Measurements from ENCODE around the gene CDA.
"Not testable (repeated sequence)": the region's sequence is repeated elsewhere in the genome, so short reads cannot be mapped to it uniquely, and the experiment has no call there.

The CDA gene

DNA sequence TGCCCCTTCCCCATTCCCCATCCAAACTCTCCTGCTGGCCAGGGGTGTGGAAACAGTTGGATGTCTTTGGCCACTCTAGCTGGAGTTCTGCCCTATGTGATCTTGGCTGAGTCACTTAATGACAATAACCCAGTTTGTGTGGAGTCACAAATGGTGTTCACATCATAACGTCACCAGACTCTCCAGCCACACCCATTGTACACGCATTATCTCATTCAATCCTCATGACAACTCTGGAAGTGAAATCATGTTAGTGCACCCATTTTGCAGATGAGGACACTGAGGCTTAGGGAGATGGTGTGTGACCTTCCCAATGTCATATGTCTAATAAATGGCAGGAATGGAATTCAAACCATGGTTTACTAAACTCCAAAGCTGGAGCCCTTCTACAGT, 1.2 kb upstream of the CDA start:
- no peak for DNase-seq

DNA sequence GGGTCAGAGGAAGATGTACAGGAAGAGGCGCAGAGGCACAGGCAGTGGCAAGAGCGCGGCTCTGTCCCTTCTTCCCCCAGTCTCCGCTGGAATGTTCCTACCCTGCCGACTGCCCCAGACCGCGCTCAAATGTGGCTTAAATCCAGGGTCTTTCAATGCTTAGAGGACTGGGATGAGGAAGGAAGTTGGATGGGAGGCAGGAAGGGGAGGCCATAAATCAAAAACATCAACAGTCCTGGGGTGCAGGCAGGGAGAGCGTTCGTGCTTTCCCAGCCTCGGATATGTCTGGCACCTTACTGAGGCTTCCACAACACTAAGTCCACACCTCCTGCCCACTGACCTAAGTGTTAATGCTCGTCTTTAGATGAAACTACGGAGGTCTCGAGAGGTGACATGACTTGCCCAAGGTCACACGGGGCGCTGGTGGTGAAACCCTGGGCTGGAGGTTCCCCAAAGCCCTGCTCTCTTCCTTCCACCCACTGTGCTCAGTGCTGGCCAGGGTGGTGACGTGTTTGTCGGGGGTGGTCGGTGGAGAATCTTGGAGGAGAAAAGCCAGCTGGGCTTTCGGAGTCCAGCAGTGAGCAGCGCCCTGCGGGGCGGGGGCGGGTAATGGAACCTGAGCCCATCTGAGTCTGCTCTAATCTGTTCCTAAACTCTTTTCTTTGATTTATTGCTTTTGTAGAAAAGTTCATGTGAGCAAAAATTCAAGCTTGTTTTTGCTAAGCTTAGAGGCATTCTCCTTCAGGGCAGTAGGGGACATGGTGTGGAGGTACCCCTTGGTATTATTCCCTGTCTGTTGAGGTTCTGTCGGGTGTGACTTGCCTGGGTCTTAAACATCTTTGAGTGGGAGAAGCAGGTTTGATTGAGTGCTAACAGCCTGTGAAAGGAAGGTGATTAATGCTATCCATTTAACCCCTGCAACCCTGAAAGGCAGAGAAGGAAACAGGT, 708 bp downstream of the CDA start:
- DNase-seq: no peak

DNA sequence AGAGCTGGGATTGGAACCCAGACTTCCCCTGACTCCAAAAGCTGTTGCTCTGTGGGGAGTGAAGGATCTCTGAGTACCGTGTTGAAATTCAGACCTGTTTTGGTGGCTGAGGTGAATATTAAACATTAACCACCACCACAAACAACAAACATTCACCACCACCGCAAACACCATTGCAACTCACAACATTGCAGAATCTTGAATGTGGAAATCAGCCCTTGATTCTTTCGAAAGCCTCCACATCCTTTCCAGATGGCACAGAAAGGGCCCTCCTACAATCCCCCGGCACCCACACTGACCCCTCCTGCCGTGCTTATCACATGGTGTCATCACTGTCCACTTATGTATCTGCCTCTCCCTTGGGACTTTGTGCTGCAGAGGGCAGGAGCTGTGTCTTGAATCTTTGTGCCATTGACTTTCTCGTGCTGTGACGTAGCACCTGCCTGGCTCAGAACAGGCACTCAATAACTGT, 1.4 kb downstream of the CDA start:
- DNase-seq: no peak

DNA sequence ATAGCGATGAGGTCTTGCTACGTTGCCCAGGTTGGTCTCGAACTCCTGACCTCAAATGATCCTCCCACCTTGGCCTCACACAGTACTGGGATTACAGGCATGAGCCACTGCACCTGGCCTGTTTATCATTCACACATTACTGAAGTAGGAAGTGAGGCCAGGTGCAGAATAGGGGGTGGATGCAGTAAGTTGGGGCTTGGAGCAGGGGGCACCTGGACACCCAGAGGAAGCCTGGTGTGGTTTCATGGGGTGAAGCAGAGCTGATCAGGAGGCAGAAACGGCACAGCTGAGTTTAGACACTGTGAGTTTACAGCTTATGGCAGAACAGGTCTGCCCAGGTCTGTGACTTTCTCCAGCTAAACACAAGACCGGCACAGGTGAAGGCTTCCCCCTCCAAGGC, 4.9 kb downstream of the CDA start:
- DNase-seq: no peak

DNA sequence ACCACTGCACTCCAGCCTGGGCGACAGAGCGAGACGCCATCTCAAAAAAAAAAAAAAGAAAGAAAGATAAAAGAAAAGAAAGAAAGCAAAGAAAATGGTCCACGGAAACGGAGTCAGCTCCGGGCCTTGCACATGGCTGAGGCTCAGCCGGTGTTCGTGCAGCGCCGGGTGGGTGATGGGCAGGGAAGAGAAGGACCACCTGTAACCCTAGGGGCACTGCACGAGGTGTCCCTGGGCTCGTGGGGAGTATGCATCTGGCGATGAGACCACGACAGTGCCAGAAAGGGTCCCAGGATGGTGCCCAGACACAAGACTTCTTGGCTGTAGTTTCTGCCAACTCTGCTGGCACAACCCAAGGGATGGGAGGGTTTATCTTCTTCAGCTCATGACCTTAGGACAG, 5.8 kb downstream of the CDA start:
- DNase-seq: no peak

DNA sequence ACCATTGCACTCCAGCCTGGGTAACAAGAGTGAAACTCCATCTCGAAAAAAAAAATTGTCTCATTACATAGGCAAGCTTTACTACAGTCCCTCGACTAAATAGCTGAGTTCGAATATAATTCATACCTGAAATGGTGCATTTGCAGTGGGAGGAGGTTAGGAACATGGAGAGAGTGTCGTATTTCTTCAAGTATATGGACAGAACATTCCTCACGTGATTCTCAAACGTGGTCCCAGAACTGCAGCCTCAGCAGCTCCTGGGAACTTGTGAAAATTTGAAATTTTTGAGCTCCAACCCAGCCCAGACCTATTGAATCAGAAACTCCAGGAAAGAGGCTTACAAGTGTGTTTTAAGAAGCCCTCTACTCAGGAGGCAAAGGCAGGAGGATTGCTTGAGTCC, 7.2 kb downstream of the CDA start:
- no peak for DNase-seq

DNA sequence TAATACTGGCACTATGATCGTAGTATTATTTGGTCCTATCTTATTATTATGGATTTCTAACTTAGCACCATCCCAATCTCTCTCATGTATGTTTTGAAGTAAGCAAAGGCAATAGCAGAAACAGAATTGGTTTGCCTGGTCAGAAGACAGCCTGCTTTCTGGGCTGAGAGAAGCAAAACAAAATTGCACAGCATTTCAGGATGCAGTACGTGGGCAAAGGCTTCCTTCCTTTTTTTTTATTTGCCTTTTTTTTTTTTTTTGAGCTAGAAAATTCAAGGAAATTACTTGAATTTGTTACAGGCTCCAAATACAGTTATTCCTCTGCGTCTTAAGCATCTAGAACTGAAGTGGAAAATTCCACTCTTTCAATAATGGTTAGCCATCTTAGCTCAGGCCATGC, 8.8 kb downstream of the CDA start:
- no peak for DNase-seq

DNA sequence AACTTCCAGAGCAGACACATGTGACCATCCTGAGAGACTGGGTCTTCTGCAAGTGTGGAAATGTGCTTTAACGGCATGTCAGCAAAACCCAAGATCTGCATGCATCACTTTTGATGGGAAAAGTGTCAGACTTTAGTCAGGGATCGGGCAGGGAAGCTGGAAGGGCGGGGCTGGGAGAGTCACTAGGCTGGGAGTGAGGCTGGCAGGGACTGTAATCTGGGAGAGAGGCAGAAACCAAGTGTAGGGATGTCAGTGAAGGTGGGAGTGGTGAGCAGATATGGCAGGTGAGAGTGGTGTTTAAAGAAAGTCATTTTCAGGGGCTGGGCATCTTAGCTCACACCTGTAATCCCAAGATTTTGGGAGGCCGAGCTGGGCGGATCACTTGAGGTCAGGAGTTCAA, 11.3 kb downstream of the CDA start:
- DNase-seq: no peak

DNA sequence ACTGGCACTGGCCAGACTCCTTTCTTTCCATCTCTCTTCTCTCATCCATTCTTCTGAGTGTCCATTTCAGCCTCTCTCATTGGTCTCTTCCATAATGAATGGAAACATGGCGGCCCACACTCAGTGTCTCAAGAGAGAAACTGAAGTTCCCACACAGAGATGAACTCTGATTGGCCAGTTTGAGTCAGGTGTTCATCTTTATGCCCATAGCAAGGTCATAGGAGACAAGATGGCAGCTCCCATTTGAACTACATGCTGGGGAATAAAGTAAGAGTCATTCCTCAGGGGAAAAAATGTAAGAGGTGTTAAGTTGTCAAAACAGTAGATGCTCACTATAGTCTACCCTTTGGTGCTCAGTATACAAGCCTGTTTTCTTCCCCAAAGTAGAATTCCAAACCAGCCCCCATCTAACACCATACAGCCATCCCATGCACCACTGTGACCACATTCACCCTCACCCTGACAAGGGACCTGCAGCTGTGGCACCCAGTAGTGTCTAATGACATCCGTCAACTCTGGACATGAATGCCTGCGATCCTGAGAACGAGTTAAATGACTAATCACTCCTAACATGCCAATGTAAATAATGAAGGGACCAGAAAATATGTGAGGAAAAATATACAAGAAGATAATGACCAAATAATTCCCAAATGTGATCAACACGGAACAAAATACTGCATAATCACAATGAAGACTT, 12.4 kb downstream of the CDA start:
- no peak for DNase-seq

DNA sequence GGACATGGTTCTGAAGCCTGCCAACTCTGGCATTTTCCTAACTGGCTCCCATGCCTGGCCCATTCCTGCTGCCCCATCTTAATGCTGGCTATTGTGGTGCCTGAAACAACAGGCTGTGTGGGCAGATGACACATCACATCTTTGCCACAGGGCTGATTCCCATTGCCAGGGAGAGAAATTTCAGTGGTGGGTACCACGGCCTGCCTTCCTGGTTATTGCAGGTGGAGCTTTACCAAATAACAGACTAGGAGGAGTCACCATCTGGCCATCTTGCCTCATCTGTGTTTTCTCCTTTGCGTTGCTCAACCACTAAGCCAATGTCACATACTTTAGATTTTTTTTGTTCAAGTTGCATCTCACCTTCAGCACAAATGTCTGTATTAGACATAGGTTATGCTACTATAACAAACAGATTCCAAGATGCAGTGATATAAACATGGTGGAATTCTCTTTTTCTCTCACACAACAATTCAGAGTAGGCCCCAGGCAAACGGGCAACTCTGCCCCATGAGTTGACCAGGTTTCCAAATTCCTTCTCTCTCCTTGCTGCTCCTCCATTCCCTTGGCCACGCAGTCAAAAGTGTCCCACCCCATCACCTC, 14.1 kb downstream of the CDA start:
- no peak for DNase-seq

DNA sequence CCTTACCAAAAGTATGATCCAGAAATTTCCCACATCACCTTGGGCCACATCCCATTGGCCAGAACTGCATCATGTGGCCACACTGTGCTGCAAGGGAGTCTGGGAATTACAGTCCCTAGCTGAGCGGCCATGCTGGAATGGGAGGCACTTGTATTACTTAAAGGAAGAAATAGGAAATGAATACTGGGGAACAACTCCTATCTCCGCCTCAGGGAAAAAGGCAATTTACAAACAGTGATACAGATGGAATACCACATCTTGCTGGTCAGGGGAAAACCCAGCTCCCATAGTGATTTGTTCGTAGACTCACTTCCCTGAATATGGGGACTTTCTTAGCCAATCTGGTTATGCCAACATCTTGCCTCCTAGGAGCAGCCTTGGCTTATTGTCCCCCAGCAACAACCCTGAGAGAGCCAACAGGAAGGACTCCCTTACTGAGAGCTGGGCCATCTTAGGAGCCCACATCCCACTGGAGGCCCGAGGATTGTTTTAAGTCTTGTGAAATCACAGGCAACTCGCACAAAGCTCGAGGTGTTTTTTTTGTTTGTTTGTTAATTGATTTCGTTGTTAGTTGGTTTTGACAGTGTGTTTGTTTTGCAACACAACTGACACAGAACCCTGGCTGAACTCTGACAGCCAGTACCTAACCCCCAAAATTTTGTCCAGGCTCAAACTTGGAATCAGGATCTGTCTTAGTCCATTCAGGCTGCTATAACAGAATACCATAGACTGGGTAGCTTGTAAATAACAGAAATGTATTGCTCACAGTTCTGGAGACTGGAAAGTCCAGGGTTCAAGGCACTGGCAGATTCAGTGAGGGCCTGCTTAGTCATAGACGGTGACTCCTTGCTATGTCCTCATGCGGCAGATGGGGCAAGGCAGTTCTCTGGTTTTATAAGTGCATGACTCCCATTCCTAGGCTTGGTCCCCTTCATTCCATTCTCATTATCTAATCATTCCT, 14.9 kb downstream of the CDA start:
- no peak for DNase-seq

DNA sequence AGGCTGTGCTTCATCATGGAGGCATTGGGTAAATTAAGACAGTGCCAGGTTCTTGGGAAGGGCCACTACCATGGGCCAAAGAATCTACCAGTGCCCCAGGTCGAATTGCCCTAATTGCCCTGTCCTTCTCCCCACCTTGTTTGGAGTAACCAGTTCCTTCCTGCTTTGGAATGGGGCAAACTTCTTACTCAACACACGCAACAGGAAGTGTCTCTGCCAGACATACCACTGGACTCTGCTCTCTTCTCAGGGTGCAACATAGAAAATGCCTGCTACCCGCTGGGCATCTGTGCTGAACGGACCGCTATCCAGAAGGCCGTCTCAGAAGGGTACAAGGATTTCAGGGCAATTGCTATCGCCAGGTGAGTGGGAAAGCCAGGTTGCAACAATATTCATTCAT, 15.8 kb downstream of the CDA start:
- no peak for DNase-seq

DNA sequence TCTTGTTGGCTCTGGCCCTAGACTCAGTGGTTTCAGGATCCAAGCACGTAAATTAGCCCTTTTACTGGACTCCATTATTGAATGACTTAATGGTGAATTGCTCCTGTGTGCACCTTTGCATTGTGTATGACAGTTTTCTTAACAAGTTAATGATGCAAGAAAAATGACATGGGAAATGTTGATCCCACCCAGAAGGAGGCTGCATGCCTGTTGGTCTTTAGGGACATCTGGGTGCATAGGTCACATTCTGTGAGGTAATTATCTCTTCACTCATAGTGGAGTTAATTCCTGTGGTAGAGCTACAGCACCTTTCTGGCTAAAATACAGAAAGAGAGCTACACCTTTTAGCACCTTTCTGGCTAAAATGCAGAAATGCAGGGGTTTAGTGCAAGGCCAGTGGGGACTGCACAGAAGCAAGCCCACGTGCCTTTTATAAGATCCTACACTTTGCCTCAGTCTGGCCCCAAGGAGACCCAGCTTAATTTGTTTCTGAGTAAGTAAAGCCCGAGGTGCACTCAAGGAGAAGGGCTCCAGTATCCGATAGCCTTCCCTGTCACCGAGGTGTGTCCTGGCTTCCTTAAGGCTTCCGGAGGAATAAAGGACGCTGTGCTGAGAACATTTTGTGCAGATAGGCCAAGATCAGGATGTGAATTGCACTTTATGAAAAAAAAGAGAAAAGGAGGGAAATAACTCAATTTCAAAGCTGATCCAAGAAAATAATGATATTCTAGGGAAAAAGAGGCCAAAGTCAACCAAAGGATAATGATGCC, 18.1 kb downstream of the CDA start:
- not testable (repeated sequence) for DNase-seq

DNA sequence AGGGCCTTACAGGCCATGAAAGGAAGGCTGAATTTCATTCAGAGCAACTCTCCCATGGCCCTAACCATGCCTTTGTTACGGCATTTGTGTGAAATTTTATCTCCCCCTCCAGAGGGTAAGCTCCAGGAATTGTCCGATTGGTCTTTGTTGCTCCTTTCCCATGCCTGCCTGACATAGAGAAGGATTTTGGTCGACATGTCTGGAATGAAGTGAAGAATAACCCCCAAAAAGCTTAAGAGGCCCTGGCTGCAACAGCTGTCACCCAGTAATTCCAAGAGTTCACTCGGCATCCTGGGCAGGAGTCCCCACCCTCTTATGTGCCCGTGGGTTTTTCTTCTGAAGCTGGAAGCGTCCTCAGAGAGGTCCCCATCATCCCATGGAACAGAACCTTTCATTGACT, 20.6 kb downstream of the CDA start:
- DNase-seq: no peak

DNA sequence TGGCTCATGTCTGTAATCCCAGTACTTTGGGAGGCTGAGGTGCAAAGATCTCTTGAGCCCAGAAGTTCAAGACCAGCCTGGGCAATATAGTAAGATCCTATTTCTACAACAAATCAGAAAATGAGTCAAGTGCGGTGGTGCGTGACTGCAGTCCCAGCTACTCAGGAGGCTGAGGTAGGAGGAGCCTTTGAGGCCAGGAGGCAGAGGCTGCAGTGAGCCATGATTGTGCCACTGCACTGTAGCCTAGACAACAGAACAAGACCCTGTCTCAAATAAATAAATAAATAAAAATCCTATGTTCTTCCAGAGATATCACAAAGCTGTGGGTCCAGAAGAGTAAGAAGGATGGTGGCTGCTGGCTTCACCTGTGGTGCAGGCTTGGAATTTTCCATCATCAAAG, 22.1 kb downstream of the CDA start:
- DNase-seq: no peak

DNA sequence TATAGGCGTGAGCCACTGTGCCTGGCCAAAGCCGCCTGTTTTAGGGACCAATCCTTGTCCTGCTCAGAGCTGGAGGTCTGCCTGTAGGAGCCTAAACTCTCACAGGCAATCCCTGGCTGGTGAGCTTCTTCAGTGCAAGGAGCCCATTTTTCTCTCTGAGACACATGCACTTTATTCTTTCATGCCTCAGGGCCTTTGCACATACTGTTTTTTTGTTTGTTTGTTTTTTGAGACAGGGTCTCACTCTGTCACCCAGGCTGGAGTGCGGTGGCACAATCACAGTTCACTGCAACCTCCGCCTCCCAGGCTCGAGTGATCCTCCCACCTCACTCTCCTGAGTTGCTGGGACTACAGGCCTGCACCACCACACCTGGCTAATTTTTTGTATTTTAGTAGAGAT, 22.8 kb downstream of the CDA start:
- DNase-seq: no peak

DNA sequence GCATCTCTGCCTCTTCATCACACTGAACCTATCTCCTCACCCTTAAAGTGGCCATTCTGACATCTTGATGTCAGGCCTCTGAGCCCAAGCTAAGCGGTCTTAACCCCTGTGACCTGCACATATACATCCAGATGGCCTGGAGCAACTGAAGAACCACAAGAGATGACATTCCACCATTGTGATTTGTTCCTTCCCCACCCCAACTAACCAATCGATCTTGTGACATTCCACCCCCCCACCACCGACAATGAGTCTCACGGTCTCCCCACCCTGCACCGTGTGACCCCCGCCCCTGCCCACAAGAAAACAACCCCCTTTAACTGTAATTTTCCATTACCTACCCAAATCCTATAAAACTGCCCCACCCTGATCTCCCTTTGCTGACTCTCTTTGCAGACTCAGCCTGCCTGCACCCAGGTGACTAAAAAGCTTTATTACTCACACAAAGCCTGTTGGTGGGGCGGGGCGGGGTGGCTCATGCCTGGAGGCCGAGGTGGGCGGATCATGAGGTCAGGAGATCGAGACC, 23.4 kb downstream of the CDA start:
- DNase-seq: no peak

DNA sequence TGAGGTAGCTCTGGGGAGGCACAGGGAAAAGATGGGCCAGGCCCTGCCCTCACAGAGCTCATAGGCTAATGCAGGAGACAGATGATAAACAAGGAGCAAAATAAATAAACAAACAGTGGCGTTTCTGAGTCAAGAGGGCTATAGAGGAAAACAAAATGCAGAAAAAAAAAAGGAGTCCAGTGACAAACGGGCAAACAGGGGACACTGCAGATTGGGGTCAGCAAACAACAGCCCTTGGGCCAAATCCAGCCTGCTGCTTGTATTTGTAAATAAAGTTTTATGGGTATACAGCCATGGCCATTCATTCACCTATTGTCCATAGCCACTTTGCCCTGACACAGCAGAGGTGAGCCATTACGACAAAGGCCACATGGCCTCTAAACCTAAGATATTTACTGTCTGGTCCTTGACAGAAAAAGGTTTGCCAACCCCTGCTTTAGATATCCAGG, 25.3 kb downstream of the CDA start:
- DNase-seq: no peak

DNA sequence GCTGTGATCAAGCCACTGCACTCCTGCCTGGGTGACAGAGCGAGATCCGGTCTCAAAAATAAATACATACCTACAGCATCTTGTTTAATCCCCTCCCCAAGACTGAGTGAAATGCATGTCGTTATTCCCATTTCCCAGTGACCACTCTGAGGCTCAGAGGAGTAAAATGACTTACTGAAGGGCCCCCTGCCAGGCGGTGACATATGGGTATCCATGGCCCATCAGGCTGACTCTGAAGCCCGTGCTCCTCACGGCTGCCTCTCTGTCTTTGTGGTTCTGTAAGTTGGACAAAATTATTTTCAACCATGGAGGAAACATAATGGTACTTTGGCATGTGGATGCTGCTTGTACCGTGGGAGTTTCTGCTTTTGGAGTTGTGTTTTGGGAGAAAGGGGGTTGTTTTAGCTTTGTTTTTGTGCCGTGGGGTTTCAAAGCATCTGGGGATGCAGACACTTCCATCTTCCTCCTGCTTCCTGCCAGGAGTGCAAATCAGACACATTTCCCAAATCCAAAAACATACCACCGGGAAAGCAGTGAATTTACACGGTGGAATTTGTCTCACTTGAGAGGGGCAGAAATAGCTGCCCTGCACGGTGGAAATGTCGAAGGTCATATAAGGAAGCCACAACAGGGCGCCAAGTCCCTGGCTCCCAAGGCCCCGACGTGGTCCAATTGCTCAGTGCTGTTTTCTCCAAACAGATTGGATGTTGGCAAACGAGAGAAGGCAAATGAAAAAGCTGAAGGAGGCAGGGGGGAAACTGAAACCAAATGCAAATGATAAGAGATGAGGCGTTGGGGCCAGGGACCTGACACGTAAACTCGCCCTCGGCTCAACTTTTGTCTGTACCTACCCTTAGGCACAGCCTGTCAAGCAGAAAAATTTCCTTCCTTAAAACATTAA, 27.3 kb downstream of the CDA start:
- no peak for DNase-seq

DNA sequence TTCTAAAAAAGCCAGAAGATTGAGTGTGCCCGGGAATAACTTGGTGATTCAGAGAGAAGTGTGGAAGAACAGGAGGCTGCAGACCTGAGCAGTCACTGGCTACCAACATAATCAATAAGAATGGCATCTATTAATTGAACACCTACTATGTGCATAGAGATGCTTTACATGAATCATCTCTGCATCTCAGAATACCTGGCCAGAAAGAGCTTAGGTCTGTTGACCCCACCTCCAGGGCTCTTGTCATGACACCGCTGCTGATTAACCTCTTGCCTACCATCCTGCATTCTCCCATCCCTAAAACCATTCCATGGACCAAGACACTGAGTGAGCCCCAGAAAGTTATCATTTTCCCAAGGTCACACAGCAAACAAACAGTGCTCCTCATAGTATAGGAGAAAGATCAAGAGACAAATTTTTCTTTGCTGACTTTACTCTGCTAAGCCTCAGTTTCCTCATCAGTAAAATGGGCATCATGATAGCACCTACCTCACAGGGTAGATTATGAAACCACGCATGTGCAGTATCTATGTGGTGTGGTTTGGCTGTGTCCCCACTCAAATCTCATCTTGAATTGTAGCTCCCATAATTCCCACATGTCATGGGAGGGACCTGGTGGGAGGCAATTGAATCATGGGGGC, 28.1 kb downstream of the CDA start:
- DNase-seq: no peak

Data from hippocampal formation (tissue), 2 donors.